SIG-M5 treated with dmso at 0.1 percent for 504 hours (cell line): ENCODE results near the gene OR6Y1.

Source experiments
- DNase-seq: peaks from one replicate; lab custom pipeline; 2025; ENCODE audit not compliant: unreplicated experiment; lab: John Stamatoyannopoulos, UW

OR6Y1 gene, protein sequence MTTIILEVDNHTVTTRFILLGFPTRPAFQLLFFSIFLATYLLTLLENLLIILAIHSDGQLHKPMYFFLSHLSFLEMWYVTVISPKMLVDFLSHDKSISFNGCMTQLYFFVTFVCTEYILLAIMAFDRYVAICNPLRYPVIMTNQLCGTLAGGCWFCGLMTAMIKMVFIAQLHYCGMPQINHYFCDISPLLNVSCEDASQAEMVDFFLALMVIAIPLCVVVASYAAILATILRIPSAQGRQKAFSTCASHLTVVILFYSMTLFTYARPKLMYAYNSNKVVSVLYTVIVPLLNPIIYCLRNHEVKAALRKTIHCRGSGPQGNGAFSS

GRCh38 chr1:158554352-158554751, at the start of gene OR6Y1:
OR6Y1 (minus strand) TSS chr1:158554405; CDS start chr1:158548105, 6,300 bp downstream.
- no peak for DNase-seq

DNA sequence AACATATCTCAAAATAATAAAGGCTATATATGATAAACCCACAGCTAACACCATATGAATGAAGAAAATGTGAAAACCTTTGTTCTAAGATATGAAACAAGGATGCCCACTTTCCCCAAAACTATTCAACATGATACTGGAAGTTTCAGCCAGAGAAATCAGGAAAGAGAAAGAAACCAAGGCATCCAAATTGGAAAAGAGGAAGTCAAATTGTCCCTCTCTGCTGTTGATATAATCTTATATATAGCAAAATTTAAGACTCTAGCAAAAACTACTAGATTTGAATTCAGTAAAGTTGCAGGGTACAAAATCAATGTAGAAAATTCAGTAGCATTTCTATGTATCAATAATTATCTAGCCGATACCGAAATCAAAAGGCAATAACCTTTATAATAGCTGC, 46.5 kb upstream of the OR6Y1 start:
- no peak for DNase-seq

GRCh38 chr1:158586942-158587341, 32.7 kb upstream of the OR6Y1 start:
- DNase-seq, result no peak

DNA sequence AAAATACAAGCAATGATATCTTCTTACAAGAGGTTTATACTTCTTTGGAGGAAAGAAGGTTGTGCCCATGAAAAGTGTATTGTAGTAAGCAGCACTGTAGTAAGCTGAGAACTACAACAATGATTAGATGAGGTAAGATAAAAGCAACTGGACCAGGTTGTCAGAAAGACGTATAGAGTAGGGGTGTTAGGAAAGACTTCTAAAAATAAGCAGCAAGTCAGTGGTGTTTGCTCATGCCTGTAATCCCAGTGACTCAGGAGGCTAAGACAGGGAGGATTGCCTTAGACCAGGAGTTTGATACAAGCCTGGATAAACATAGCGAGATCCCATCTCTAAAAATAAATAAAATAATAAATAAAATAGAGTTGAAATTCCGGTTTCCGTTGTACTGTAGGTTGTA, 29.8 kb upstream of the OR6Y1 start:
- DNase-seq, result no peak

GRCh38 chr1:158579733-158580132, 25.5 kb upstream of the OR6Y1 start, which contains the start of gene OR10X1:
OR10X1 (minus strand) TSS chr1:158579899; CDS start chr1:158579899, 0 bp downstream.
- DNase-seq, result no peak

DNA sequence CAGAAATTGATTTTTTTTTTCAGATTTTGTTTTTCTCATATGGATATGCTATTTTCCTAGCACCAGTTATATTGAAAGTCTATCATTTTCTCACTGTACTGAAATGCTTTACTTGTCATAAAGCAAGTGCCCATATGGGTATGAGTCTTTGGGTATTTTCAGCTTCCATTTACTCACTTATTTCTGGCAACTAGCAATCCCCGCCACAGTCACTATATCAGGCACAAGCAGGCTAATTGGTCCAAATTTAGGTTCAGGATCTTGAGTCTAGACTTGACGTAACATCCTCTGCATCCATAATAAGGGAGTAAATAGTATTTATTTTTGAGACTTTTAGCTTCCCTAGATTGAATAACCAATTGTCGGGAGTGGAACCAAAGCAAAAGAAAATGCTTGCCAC, 23.4 kb upstream of the OR6Y1 start:
- DNase-seq, result no peak

DNA sequence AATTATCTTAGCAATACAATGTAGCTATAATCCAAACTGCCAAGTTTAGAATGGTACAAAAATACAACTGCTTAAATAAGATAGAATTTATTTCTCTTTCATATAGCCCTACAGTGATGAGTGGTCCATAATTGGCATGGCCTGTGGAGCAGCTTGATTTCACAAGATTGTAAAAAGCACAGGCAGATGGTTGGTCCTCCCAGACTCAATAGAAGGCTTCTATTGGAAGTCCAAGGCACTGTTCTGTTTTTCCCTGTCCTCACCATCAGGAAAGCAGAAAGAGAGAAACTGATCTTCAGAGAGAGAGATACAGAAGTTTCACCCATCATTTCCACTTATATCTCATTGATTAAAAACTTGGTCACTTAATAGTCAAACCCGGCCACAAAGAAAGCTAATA, 18.0 kb upstream of the OR6Y1 start:
- DNase-seq, result no peak

DNA sequence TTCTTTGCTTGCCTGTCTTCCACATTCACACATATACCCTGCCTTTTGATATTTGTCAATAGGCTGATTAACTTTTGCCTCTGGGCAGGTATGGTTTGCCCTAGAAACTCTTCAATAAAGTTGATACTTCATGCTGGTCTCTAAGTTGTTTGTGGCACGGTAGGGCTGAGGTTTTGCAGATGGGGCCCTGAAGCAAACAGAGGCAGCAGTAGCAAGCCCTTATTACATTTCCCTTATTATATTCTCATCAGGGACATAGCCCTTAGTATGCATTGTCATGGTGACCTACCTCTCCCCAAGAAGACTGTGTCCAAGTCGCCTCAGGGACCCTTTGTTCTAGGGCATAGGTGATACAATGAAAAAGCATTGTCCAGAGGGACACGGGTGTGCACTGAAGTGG, 16.3 kb upstream of the OR6Y1 start, which contains the start of gene OR6P1:
OR6P1 (minus strand) TSS at position 101 of the 400 bp plus-strand sequence. CDS start 6,976 bp downstream, outside the sequence.
- DNase-seq, result no peak

DNA sequence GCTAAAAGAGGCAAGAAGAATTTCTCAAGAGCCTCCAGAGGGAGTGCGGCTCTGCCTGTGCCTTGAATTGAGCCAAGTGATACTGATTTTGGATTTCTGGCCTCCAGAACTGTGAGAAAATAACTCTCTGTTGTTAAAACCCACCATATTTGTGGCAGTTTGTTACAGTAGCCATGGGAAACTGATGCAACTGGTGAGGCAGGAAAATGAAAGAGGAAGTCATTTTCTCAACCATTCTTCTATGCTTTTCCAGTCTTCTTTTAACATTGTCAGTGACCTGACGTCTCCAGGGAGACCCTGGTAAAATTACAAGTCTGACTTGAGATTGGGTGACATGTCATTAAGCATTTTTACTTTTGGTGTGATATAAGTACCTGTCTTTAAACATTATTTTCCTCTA, 10.4 kb upstream of the OR6Y1 start:
- peak; percentile 91 for DNase-seq

GRCh38 chr1:158563853-158564252, 9.6 kb upstream of the OR6Y1 start:
- peak; percentile 55 for DNase-seq

GRCh38 chr1:158559696-158560095, 5.5 kb upstream of the OR6Y1 start:
- DNase-seq, result no peak

DNA sequence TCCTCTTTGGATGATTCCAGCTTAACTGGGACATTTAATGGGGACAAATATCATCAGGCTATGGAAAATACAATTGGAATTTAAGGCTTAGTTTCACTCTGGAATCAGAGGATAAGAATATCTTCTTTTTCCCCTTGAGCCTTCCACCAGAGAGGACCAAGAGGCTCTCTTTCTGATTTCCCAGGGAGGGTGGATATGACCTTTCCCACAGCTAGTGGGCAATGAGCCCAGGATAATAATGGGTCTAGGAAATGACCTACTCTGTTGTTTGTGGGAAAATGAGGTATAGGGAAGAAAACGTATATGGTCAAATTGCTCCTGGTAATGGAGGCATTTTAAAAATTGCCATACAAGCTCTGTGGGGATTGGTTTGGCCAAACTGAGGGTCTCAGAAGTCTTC, 1.9 kb downstream of the OR6Y1 start:
- no peak for DNase-seq

GRCh38 chr1:158547533-158547932, 6.7 kb downstream of the OR6Y1 start:
- no peak for DNase-seq

GRCh38 chr1:158537609-158538008, 16.6 kb downstream of the OR6Y1 start:
- no peak for DNase-seq

DNA sequence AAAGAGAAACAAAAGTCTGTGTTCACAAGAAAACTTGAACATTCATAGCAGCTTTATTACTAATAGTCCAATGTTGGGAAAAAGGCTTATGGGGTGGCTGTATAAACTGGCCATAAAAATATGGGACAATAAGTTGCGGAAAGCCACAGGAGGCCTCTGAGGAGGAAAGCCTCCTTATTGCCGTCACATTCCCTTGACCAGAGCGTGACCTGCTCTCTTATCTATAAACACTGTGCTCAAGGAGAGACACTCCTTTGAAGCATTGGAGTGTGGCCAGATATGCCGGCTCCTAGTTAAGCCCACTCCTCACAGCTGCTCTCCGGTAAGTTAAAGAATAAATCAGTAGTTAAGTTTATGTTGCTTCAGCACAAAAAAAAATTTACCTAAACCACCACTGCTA, 19.7 kb downstream of the OR6Y1 start:
- DNase-seq, result no peak

- DNase-seq, result peak; percentile 13
These were observed 26.9 kb downstream of the OR6Y1 start for GRCh38 chr1:158527190-158527815.

- no peak for DNase-seq
These were observed 32.5 kb downstream of the OR6Y1 start for GRCh38 chr1:158521666-158522058.

DNA sequence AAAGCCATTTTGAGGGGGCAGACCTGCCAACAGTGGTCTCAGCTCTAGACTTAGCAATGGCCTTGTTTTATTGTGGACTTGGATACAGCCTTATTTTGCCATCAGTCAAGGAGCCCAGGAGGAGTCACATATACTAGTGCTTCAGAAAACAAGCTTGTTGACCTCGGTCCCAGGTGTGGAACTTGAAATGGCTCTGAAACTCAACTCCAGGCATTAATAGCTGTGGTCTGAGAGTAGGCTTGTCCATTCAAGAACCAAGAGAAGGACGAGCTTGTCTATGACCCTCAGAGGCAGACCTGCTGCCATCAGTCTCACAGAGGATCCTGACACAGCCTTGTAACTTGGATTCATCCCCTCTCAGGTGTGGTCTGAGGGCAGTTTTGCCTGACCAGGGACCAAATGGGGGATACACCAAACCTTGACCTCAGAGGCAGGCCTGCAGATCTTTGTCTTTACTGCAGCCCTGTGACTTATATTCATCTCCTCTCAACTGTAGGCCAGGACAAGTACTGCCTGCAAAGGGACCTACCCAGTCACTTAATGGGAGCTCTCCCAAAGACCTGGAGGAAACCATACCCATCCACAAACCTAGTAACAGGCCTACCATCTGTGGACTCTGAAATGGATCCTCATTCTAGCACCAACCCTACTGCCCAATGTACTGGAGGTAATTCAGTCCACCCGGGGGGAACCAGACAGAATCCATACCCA, 33.1 kb downstream of the OR6Y1 start:
- DNase-seq, result no peak

- no peak for DNase-seq
These were observed 34.2 kb downstream of the OR6Y1 start for GRCh38 chr1:158520021-158520420.

DNA sequence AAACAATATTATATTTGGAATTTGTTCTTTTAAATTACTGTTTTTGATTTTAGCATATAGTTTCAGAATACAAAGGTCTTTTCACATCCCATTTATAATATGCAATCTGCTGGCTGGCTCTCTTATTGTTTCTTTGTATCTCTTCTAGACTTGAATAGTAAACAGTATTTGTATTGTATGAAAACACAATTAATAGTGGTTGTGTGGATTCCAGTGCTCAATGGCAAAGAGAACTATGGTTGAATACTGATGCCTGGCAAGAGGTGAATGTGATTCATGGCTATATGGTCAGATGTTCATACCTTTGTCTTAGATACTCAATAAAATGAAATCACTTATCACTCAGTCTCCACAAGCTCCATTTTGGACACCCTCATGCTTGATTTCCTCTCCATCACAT, 37.2 kb downstream of the OR6Y1 start:
- DNase-seq, result no peak

- no peak for DNase-seq
These were observed 44.6 kb downstream of the OR6Y1 start for GRCh38 chr1:158509471-158510156.
